Activated CD4-positive, alpha-beta T cell treated with anti-CD3 and anti-CD28 coated beads, Interleukin-2, Interleukin-6, amounts not matched to agents 100 ng/mL and 50 ng/mL, durations not matched to agents 16 hours and 8 hours (primary cell): ENCODE data around the gene MEIS2.

Source experiments
- DNase-seq: peaks from one replicate; pipeline ENCODE4 v3.0.0-alpha.2; 2020

MEIS2 gene

GRCh38 chr15:37100109-37100965 is at the start of gene MEIS2:
MEIS2 (minus strand) TSS chr15:37100549; CDS start chr15:37099466, 1,083 bp downstream.
- peak; percentile 65 for DNase-seq

GRCh38 chr15:37149146-37149545 is 48.8 kb upstream of the MEIS2 start:
- DNase-seq = no peak

- DNase-seq = no peak
These were observed 48.4 kb upstream of the MEIS2 start for GRCh38 chr15:37148714-37149113.

GRCh38 chr15:37143351-37143750 is 43.0 kb upstream of the MEIS2 start:
- no peak for DNase-seq

- DNase-seq = no peak
These were observed 42.0 kb upstream of the MEIS2 start for GRCh38 chr15:37142371-37142770.

- no peak for DNase-seq
These were observed 40.2 kb upstream of the MEIS2 start for GRCh38 chr15:37140531-37141058.

GRCh38 chr15:37138591-37139215 is 38.4 kb upstream of the MEIS2 start:
- no peak for DNase-seq

GRCh38 chr15:37137221-37137620 is 36.9 kb upstream of the MEIS2 start:
- DNase-seq = no peak

- no peak for DNase-seq
These were observed 36.3 kb upstream of the MEIS2 start for GRCh38 chr15:37136666-37137065.

GRCh38 chr15:37135225-37135624 is 34.9 kb upstream of the MEIS2 start:
- DNase-seq = peak; percentile 1

GRCh38 chr15:37134699-37135131 is 34.4 kb upstream of the MEIS2 start:
- DNase-seq = peak; percentile 3

GRCh38 chr15:37134244-37134643 is 33.9 kb upstream of the MEIS2 start:
- no peak for DNase-seq

GRCh38 chr15:37133602-37134001 is 33.3 kb upstream of the MEIS2 start:
- DNase-seq = no peak

- DNase-seq = no peak
These were observed 32.6 kb upstream of the MEIS2 start for GRCh38 chr15:37132826-37133417.

GRCh38 chr15:37131621-37132020 is 31.3 kb upstream of the MEIS2 start:
- DNase-seq = no peak

GRCh38 chr15:37130356-37130755 is 30.0 kb upstream of the MEIS2 start:
- no peak for DNase-seq

GRCh38 chr15:37125143-37125542 is 24.8 kb upstream of the MEIS2 start:
- no peak for DNase-seq

- DNase-seq = no peak
These were observed 24.0 kb upstream of the MEIS2 start for GRCh38 chr15:37124331-37124730.

GRCh38 chr15:37122703-37123102 is 22.4 kb upstream of the MEIS2 start:
- DNase-seq = no peak

- no peak for DNase-seq
These were observed 21.1 kb upstream of the MEIS2 start for GRCh38 chr15:37121492-37121891.

GRCh38 chr15:37117030-37117429 is 16.7 kb upstream of the MEIS2 start:
- no peak for DNase-seq

- DNase-seq = no peak
These were observed 15.2 kb upstream of the MEIS2 start for GRCh38 chr15:37115538-37115937.

- no peak for DNase-seq
These were observed 12.8 kb upstream of the MEIS2 start for GRCh38 chr15:37112971-37113670.
